Liver (tissue), 9 donors: Measurements from ENCODE around the gene FAM131B. TPM values are rescaled to one million over a fixed set of nuclear protein-coding genes. Genes with fewer than 3 reads are reported as not detected.

ENCODE experiments used
- DNase-seq: peaks from one replicate; pipeline ENCODE4 v3.0.0-alpha.2; 2017; ENCODE audit warnings: low spot score
- H3K27ac ChIP-seq, 2 donors: one replicate each; pipeline ENCODE4 v1.7.0; 2013; ENCODE audit warnings: inconsistent platforms in 2 of 2, low read length in 2 of 2, control low read depth in 1 of 2, low read depth in 1 of 2, mild to moderate bottlenecking in 1 of 2
- H3K27me3 ChIP-seq, 4 donors: one replicate each; pipeline versions ENCODE4 v1.6.1 to v1.7.0; 2013; ENCODE audit warnings: low read length in 3 of 4, inconsistent platforms in 1 of 4, mild to moderate bottlenecking in 1 of 4, moderate library complexity in 1 of 4; ENCODE audit not compliant: control insufficient read depth in 4 of 4, insufficient read depth in 4 of 4
- H3K36me3 ChIP-seq, 4 donors: one replicate each; pipeline versions ENCODE4 v1.6.1 to v1.7.0; 2013; ENCODE audit warnings: low read length in 3 of 4, mild to moderate bottlenecking in 3 of 4, low read depth in 1 of 4, moderate library complexity in 1 of 4; ENCODE audit not compliant: control insufficient read depth in 4 of 4, insufficient read depth in 3 of 4
- H3K4me1 ChIP-seq, 4 donors: one replicate each; pipeline versions ENCODE4 v1.6.1 to v1.7.0; 2013; ENCODE audit warnings: low read length in 3 of 4, mild to moderate bottlenecking in 3 of 4, moderate library complexity in 1 of 4; ENCODE audit not compliant: control insufficient read depth in 4 of 4, insufficient read depth in 4 of 4
- H3K4me3 ChIP-seq, 3 donors: one replicate each; pipeline versions ENCODE4 v1.6.1 to v1.7.0; 2013; ENCODE audit warnings: low read length in 3 of 3, control low read depth in 1 of 3, low read depth in 1 of 3, mild to moderate bottlenecking in 1 of 3
- H3K9ac ChIP-seq, 2 donors: one replicate each; pipeline ENCODE4 v1.7.0; 2013; ENCODE audit warnings: low read length in 2 of 2, mild to moderate bottlenecking in 2 of 2, moderate library complexity in 2 of 2, control low read depth in 1 of 2, low read depth in 1 of 2
- H3K9me3 ChIP-seq, 4 donors: one replicate each; pipeline versions ENCODE4 v1.6.1 to v1.7.0; 2013; ENCODE audit warnings: low read length in 3 of 4; ENCODE audit not compliant: control insufficient read depth in 4 of 4
- ATF3 ChIP-seq: IDR thresholded peaks from 2 replicates; pipeline ENCODE4 v1.6.1; 2016; ENCODE audit warnings: antibody characterized with exemption
- EGR1 ChIP-seq, 2 donors: IDR thresholded peaks; 2 replicates each; pipeline ENCODE4 v1.6.1; 2016 to 2018; ENCODE audit warnings: antibody characterized with exemption in 2 of 2, low read depth in 2 of 2
- FOXA1 ChIP-seq: IDR thresholded peaks from 2 replicates; pipeline ENCODE4 v1.6.1; 2016; ENCODE audit warnings: antibody characterized with exemption
- FOXA2 ChIP-seq: IDR thresholded peaks from 2 replicates; pipeline ENCODE4 v1.6.1; 2016; ENCODE audit warnings: antibody characterized with exemption
- GABPA ChIP-seq, 2 donors: IDR thresholded peaks in 1 of 2; conservative IDR thresholded peaks in 1 of 2; 2 replicates each; pipeline ENCODE4 v1.6.1; 2016; ENCODE audit warnings: antibody characterized with exemption in 2 of 2, mild to moderate bottlenecking in 1 of 2, moderate library complexity in 1 of 2
- HNF4G ChIP-seq: IDR thresholded peaks from 2 replicates; pipeline ENCODE4 v1.6.1; 2016; ENCODE audit warnings: antibody characterized with exemption
- JUND ChIP-seq, 2 donors: IDR thresholded peaks; 2 replicates each; pipeline ENCODE4 v1.6.1; 2016; ENCODE audit warnings: antibody characterized with exemption in 2 of 2
- MAX ChIP-seq: IDR thresholded peaks from 2 replicates; pipeline ENCODE4 v1.6.1; 2016; ENCODE audit warnings: antibody characterized with exemption
- NR2F2 ChIP-seq: IDR thresholded peaks from 2 replicates; pipeline ENCODE4 v1.6.1; 2016; ENCODE audit warnings: antibody characterized with exemption
- RAD21 ChIP-seq, 2 donors: IDR thresholded peaks; 2 replicates each; pipeline ENCODE4 v1.6.1; 2016; ENCODE audit warnings: antibody characterized with exemption in 2 of 2, mild to moderate bottlenecking in 2 of 2
- RXRA ChIP-seq, 2 donors: IDR thresholded peaks; 2 replicates each; pipeline ENCODE4 v1.6.1; 2017 to 2018; ENCODE audit warnings: antibody characterized with exemption in 2 of 2, mild to moderate bottlenecking in 1 of 2
- SP1 ChIP-seq: IDR thresholded peaks from 2 replicates; pipeline ENCODE4 v1.6.1; 2018; ENCODE audit warnings: antibody characterized with exemption, mild to moderate bottlenecking
- TAF1 ChIP-seq: conservative IDR thresholded peaks from 2 replicates; pipeline ENCODE4 v1.6.1; 2016; ENCODE audit warnings: antibody characterized with exemption, mild to moderate bottlenecking
- YY1 ChIP-seq: IDR thresholded peaks from 2 replicates; pipeline ENCODE4 v1.6.1; 2016; ENCODE audit warnings: antibody characterized with exemption, mild to moderate bottlenecking
- WGBS: extraction: QIAGEN DNeasy Blood & Tissue Kit; methylation state at CpG from one replicate; pipeline ENCODE4 v1.1.7; 2013; 5-methylcytosine and 5-hydroxymethylcytosine counted together
- polyA plus RNA-seq, 2 donors: library from polyadenylated mRNA; stranded (reverse) in 1 of 2; unstranded in 1 of 2; fragments of 200-250 nt in 1 of 2; fragments of >200 nt in 1 of 2; fragmentation: Nextera tagmentation in 1 of 2; extraction: Ambion mirVana in 1 of 2; gene quantifications; one replicate each; pipeline versions ENCODE4 v1.2.1 to v1.2.3, GENCODE V29; 2013 to 2015
- total RNA-seq, 2 donors: library from RNA; depleted of rRNA; stranded (reverse); fragments of >200 nt; gene quantifications; one replicate each; pipeline ENCODE4 v1.2.3, GENCODE V29; 2014
- TF ChIP-seq, protein P1 (sequence below): fragments of 150-350 bp; IDR thresholded peaks from 2 replicates; pipeline ENCODE4 v1.5.1; 2017; ENCODE audit warnings: improper control_type of control experiment, low read depth, low read length; ENCODE audit not compliant: missing input control
- TF ChIP-seq, protein P2 (sequence below): IDR thresholded peaks from 2 replicates; pipeline ENCODE4 v1.6.1; 2016; ENCODE audit warnings: antibody characterized with exemption, mild to moderate bottlenecking
- TF ChIP-seq, protein P3 (sequence below): IDR thresholded peaks from 2 replicates; pipeline ENCODE4 v1.6.1; 2016; ENCODE audit warnings: antibody characterized with exemption
- donor health status: healthy.
- donor health status: healthy.
- donor health status: healthy.
- donor health status: healthy.
- donor health status: healthy.

The FAM131B gene
- total and polyA plus RNA-seq, 4 donors: 0.06 to 0.14 (median 0.08) TPM; not detected in 1

DNA sequence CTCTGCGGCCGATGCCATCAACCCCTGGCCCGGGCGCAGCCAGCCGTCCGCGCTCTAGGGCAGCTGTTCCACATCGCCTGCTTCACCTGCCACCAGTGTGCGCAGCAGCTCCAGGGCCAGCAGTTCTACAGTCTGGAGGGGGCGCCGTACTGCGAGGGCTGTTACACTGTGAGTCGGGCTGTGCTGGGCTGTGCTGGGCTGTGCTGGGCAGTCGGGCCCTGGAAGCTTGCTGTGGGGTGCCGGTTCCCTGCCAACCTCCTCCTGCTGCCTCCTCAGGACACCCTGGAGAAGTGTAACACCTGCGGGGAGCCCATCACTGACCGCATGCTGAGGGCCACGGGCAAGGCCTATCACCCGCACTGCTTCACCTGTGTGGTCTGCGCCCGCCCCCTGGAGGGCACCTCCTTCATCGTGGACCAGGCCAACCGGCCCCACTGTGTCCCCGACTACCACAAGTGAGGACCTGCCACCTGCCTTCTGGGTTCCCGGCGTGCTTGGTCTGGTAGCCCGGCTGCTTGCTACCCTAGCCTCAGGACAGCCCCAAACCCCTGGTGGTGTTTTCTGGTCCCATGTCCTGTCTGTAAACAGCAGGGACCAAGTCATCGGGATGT lies 26.1 kb upstream of the FAM131B start:
- Histone ChIP-seq H3K27me3 (no peaks in the 10 kb centered on the region), H3K4me3 (no peak overlapping the region), H3K4me1 (peaks cover 26 to 68% (median 62%) of the 10 kb centered on the region in 4 donors), H3K36me3 (peaks cover 12 to 31% (median 18%) of the 10 kb centered on the region in 4 donors), H3K9me3 (no peaks in the 10 kb centered on the region), H3K9ac (no peak overlapping the region), H3K27ac (no peak overlapping the region)
- WGBS: 93% methylated on average over 28 of the region's 28 CpGs
- no peak for DNase-seq
- TF ChIP-seq SP1 (no peak), RAD21 (IDR thresholded peaks at IDR 0.05) (no peak), YY1 (no peak), MAX (no peak), GABPA (IDR thresholded peaks at IDR 0.05 in 1 of 2, conservative IDR thresholded peaks at IDR 0.05 in 1 of 2) (no peak), NR2F2 (no peak), TAF1 (no peak), EGR1 (IDR thresholded peaks at IDR 0.05; ENCODE audit: low read depth in 2 of 2) (no peak), FOXA1 (no peak), HNF4G (no peak), JUND (IDR thresholded peaks at IDR 0.05) (no peak)
- TF ChIP-seq, protein P1, sequence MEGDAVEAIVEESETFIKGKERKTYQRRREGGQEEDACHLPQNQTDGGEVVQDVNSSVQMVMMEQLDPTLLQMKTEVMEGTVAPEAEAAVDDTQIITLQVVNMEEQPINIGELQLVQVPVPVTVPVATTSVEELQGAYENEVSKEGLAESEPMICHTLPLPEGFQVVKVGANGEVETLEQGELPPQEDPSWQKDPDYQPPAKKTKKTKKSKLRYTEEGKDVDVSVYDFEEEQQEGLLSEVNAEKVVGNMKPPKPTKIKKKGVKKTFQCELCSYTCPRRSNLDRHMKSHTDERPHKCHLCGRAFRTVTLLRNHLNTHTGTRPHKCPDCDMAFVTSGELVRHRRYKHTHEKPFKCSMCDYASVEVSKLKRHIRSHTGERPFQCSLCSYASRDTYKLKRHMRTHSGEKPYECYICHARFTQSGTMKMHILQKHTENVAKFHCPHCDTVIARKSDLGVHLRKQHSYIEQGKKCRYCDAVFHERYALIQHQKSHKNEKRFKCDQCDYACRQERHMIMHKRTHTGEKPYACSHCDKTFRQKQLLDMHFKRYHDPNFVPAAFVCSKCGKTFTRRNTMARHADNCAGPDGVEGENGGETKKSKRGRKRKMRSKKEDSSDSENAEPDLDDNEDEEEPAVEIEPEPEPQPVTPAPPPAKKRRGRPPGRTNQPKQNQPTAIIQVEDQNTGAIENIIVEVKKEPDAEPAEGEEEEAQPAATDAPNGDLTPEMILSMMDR: no peak
- TF ChIP-seq, protein P2, sequence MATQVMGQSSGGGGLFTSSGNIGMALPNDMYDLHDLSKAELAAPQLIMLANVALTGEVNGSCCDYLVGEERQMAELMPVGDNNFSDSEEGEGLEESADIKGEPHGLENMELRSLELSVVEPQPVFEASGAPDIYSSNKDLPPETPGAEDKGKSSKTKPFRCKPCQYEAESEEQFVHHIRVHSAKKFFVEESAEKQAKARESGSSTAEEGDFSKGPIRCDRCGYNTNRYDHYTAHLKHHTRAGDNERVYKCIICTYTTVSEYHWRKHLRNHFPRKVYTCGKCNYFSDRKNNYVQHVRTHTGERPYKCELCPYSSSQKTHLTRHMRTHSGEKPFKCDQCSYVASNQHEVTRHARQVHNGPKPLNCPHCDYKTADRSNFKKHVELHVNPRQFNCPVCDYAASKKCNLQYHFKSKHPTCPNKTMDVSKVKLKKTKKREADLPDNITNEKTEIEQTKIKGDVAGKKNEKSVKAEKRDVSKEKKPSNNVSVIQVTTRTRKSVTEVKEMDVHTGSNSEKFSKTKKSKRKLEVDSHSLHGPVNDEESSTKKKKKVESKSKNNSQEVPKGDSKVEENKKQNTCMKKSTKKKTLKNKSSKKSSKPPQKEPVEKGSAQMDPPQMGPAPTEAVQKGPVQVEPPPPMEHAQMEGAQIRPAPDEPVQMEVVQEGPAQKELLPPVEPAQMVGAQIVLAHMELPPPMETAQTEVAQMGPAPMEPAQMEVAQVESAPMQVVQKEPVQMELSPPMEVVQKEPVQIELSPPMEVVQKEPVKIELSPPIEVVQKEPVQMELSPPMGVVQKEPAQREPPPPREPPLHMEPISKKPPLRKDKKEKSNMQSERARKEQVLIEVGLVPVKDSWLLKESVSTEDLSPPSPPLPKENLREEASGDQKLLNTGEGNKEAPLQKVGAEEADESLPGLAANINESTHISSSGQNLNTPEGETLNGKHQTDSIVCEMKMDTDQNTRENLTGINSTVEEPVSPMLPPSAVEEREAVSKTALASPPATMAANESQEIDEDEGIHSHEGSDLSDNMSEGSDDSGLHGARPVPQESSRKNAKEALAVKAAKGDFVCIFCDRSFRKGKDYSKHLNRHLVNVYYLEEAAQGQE: no peak

DNA sequence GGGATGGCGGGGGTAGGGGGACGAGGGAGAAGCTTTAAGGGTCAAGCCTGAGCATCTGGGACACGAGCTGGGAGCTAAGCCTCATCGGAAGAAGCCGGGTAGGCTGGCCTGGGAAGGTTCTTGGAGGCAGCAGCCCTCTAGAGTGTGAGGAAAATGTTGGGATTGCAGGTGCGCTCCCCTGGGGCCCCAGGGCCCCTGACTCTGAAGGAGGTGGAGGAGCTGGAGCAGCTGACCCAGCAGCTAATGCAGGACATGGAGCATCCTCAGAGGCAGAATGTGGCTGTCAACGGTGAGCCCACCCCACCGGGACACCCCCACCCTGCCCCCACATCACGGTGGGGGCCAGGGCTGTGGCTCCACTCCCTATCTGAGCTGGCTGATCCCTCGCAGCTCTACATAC lies 25.5 kb upstream of the FAM131B start:
- peaks cover 24 to 68% (median 62%) of the 10 kb centered on the region in 4 donors for H3K4me1 ChIP-seq
- H3K4me3 ChIP-seq: no peak overlapping the region
- peaks cover 12 to 31% (median 18%) of the 10 kb centered on the region in 4 donors for H3K36me3 ChIP-seq
- H3K9me3 ChIP-seq: no peaks in the 10 kb centered on the region
- H3K9ac ChIP-seq: no peak overlapping the region
- DNase-seq: no peak
- H3K27me3 ChIP-seq: no peaks in the 10 kb centered on the region
- no peak overlapping the region for H3K27ac ChIP-seq
- 91% methylated on average over 10 of the region's 10 CpGs for WGBS
- no peak for TF ChIP-seq HNF4G
- TF ChIP-seq, protein P2: no peak
- TF ChIP-seq YY1: no peak
- no peak for TF ChIP-seq FOXA2
- no peak for TF ChIP-seq GABPA (IDR thresholded peaks at IDR 0.05 in 1 of 2, conservative IDR thresholded peaks at IDR 0.05 in 1 of 2)
- no peak for TF ChIP-seq RAD21 (IDR thresholded peaks at IDR 0.05)
- no peak for TF ChIP-seq FOXA1
- no peak for TF ChIP-seq TAF1
- no peak for TF ChIP-seq ATF3
- no peak for TF ChIP-seq NR2F2
- TF ChIP-seq SP1: no peak
- TF ChIP-seq, protein P3, sequence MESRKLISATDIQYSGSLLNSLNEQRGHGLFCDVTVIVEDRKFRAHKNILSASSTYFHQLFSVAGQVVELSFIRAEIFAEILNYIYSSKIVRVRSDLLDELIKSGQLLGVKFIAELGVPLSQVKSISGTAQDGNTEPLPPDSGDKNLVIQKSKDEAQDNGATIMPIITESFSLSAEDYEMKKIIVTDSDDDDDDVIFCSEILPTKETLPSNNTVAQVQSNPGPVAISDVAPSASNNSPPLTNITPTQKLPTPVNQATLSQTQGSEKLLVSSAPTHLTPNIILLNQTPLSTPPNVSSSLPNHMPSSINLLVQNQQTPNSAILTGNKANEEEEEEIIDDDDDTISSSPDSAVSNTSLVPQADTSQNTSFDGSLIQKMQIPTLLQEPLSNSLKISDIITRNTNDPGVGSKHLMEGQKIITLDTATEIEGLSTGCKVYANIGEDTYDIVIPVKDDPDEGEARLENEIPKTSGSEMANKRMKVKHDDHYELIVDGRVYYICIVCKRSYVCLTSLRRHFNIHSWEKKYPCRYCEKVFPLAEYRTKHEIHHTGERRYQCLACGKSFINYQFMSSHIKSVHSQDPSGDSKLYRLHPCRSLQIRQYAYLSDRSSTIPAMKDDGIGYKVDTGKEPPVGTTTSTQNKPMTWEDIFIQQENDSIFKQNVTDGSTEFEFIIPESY: no peak
- no peak for TF ChIP-seq RXRA (IDR thresholded peaks at IDR 0.05)
- TF ChIP-seq, protein P1: no peak
